DND-41 (cell line): ENCODE measurements around the gene C17orf107.

Source experiments
- ATAC-seq: fragments of 200-7000 bp; cut with Tn5 transposase; 3 replicates; pipeline ENCODE4 v1.9.1; 2021; ENCODE audit warnings: low read depth; ENCODE audit not compliant: insufficient read depth
- DNase-seq: peaks from one replicate; pipeline ENCODE4 v3.0.0-alpha.2; 2020
- H2AFZ ChIP-seq: 2 replicates; pipeline ENCODE4 v1.6.0; 2012; ENCODE audit warnings: low read depth, low read length
- H3K27ac ChIP-seq: 2 replicates; pipeline ENCODE4 v1.5.1; 2012; ENCODE audit warnings: low read length, inconsistent platforms
- H3K27me3 ChIP-seq: fragments of 200-600 bp; sonication (generic); 2 replicates; pipeline ENCODE4 v1.6.0; 2012; ENCODE audit warnings: low read length, mild to moderate bottlenecking, inconsistent platforms; ENCODE audit not compliant: insufficient read depth, poor library complexity
- H3K36me3 ChIP-seq: 2 replicates; pipeline ENCODE4 v1.5.1; 2012; ENCODE audit warnings: low read length, inconsistent platforms; ENCODE audit not compliant: insufficient read depth
- H3K4me1 ChIP-seq: 2 replicates; pipeline ENCODE4 v1.5.1; 2012; ENCODE audit warnings: mild to moderate bottlenecking, low read length; ENCODE audit not compliant: insufficient read depth
- H3K4me2 ChIP-seq: 2 replicates; pipeline ENCODE4 v1.6.0; 2012; ENCODE audit warnings: mild to moderate bottlenecking, moderate library complexity, low read length, inconsistent platforms; ENCODE audit not compliant: insufficient read depth
- H3K4me3 ChIP-seq, 2 experiments: fragments of 200-600 bp in 1 of 2; shearing (Covaris generic) in 1 of 2; 2 replicates each; pipeline ENCODE4 v1.5.1; 2012 to 2016; ENCODE audit warnings: inconsistent platforms in 2 of 2, low read length in 2 of 2, mild to moderate bottlenecking in 2 of 2, low read depth in 1 of 2, moderate library complexity in 1 of 2
- H3K79me2 ChIP-seq: 2 replicates; pipeline ENCODE4 v1.6.0; 2012; ENCODE audit warnings: low read length, inconsistent platforms; ENCODE audit not compliant: insufficient read depth
- H3K9ac ChIP-seq: 2 replicates; pipeline ENCODE4 v1.6.0; 2012; ENCODE audit warnings: low read depth, mild to moderate bottlenecking, inconsistent platforms, low read length, moderate library complexity
- H3K9me3 ChIP-seq: 2 replicates; pipeline ENCODE4 v1.5.1; 2012; ENCODE audit warnings: low read length, moderate library complexity, mild to moderate bottlenecking, inconsistent platforms; ENCODE audit not compliant: insufficient read depth, severe bottlenecking
- H4K20me1 ChIP-seq: 2 replicates; pipeline ENCODE4 v1.6.0; 2012; ENCODE audit warnings: low read length; ENCODE audit not compliant: insufficient read depth
- EZH2 ChIP-seq: IDR thresholded peaks from 3 replicates; pipeline ENCODE4 v1.6.1; 2012; ENCODE audit warnings: borderline replicate concordance, low read depth, mild to moderate bottlenecking, moderate library complexity, low read length, inconsistent platforms; ENCODE audit not compliant: severe bottlenecking
- TF ChIP-seq, protein P1 (sequence below): IDR thresholded peaks from 2 replicates; pipeline ENCODE4 v1.5.1; 2012; ENCODE audit warnings: borderline replicate concordance, low read length, moderate library complexity, mild to moderate bottlenecking; ENCODE audit not compliant: poor library complexity, severe bottlenecking; ENCODE audit errors: extremely low read depth

Gene C17orf107

DNA sequence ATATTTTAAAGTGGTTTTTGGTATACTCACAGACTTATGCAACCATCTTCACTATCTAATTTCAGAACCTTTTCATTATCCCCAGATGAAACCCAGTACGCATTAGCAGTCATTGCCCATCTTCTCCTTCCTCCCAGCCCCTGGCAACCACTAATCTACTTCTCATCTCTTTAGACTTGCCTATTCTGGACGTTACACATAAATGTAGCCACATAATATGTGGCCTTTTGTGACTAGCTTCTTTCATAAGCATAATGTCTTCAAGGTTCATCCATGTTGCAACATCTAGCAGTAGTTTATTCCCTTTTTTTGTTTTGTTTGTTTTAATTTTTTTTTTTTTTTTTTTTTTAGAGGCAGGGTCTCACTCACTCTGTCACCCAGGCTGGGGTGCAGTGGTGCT, 28.5 kb upstream of the C17orf107 start:
- ATAC-seq (no peak), DNase-seq (no peak)
- H3K36me3 ChIP-seq = 0 out of 2 replicates have a peak, but pooled peaks cover 5% of the 10 kb centered on the region
- H3K79me2 ChIP-seq = 0 out of 2 replicates have a peak, but pooled peaks cover 4% of the 10 kb centered on the region
- H3K9me3 ChIP-seq = no peaks in the 10 kb centered on the region
- TF ChIP-seq EZH2 = no peak
- TF ChIP-seq, protein P1, sequence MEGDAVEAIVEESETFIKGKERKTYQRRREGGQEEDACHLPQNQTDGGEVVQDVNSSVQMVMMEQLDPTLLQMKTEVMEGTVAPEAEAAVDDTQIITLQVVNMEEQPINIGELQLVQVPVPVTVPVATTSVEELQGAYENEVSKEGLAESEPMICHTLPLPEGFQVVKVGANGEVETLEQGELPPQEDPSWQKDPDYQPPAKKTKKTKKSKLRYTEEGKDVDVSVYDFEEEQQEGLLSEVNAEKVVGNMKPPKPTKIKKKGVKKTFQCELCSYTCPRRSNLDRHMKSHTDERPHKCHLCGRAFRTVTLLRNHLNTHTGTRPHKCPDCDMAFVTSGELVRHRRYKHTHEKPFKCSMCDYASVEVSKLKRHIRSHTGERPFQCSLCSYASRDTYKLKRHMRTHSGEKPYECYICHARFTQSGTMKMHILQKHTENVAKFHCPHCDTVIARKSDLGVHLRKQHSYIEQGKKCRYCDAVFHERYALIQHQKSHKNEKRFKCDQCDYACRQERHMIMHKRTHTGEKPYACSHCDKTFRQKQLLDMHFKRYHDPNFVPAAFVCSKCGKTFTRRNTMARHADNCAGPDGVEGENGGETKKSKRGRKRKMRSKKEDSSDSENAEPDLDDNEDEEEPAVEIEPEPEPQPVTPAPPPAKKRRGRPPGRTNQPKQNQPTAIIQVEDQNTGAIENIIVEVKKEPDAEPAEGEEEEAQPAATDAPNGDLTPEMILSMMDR = no peak
- no peaks in the 10 kb centered on the region for H3K27me3 ChIP-seq
- H3K4me3 ChIP-seq = no peak overlapping the region
- peaks cover 7% of the 10 kb centered on the region; the same call in 1 of the 2 replicates for H4K20me1 ChIP-seq
- H3K27ac ChIP-seq = no peak overlapping the region
- H3K4me2 ChIP-seq = no peak overlapping the region
- H2AFZ ChIP-seq = no peak overlapping the region
- no peaks in the 10 kb centered on the region for H3K4me1 ChIP-seq
- no peak overlapping the region for H3K9ac ChIP-seq

DNA sequence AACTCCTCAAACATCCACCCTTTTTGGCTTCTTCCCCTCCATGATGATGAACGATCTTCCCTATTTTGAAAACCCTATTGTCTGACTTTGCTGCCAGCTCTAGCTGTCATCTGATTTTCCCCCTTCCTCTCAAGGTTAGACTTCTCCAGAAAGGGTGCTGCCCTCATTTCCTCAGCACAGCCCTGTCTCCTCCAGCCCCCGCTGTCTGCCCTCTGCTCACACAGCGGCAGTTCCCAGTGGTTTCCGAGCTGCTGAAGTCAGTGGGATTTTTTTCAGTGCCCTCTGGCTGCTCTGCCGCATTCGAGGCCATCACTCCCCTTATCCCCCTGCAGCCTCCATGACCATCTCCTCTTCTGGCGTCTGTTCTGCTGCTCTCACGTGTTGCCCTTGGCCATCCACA, 26.6 kb upstream of the C17orf107 start:
- Histone ChIP-seq H3K27me3 (no peaks in the 10 kb centered on the region), H3K4me1 (no peaks in the 10 kb centered on the region), H4K20me1 (peaks cover 9% of the 10 kb centered on the region; the same call in 1 of the 2 replicates), H3K36me3 (0 out of 2 replicates have a peak, but pooled peaks cover 5% of the 10 kb centered on the region), H2AFZ (no peak overlapping the region), H3K27ac (no peak overlapping the region), H3K4me3 (no peak overlapping the region), H3K9me3 (no peaks in the 10 kb centered on the region), H3K4me2 (no peak overlapping the region), H3K79me2 (0 out of 2 replicates have a peak, but pooled peaks cover 4% of the 10 kb centered on the region), H3K9ac (no peak overlapping the region)
- no peak for DNase-seq
- TF ChIP-seq, protein P1 = no peak
- TF ChIP-seq EZH2 = no peak
- ATAC-seq = no peak

- H3K79me2 ChIP-seq = no peaks in the 10 kb centered on the region
- H3K27ac ChIP-seq = no peak overlapping the region
- ATAC-seq (no peak), DNase-seq (no peak)
- H3K4me1 ChIP-seq = no peaks in the 10 kb centered on the region
- TF ChIP-seq, protein P1 = no peak
- H3K36me3 ChIP-seq = peaks cover 36% of the 10 kb centered on the region
- H3K4me3 ChIP-seq = no peak overlapping the region
- no peaks in the 10 kb centered on the region for H3K9me3 ChIP-seq
- H4K20me1 ChIP-seq = peaks cover 14% of the 10 kb centered on the region
- H2AFZ ChIP-seq = no peak overlapping the region
- no peaks in the 10 kb centered on the region for H3K27me3 ChIP-seq
- H3K4me2 ChIP-seq = no peak overlapping the region
- no peak overlapping the region for H3K9ac ChIP-seq
Observed at GRCh38 chr17:4877089-4877488, 22.2 kb upstream of the C17orf107 start.

- Histone ChIP-seq H3K36me3 (peaks cover 48% of the 10 kb centered on the region), H3K4me3 (no peak overlapping the region), H2AFZ (no peak overlapping the region), H3K9ac (no peak overlapping the region), H3K27ac (no peak overlapping the region), H4K20me1 (peaks cover 11% of the 10 kb centered on the region), H3K4me2 (no peak overlapping the region), H3K9me3 (no peaks in the 10 kb centered on the region), H3K79me2 (no peaks in the 10 kb centered on the region), H3K27me3 (no peaks in the 10 kb centered on the region), H3K4me1 (no peaks in the 10 kb centered on the region)
- TF ChIP-seq EZH2 = no peak
- TF ChIP-seq, protein P1 = no peak
- ATAC-seq (no peak), DNase-seq (no peak)
Observed at GRCh38 chr17:4879601-4880000, 19.7 kb upstream of the C17orf107 start.
